COLO829 (cell line): ENCODE results near the gene ASB2.

Experiments
- DNase-seq: peaks from one replicate; pipeline ENCODE4 v3.0.0; 2012; ENCODE audit warnings: low spot score

Gene ASB2

GRCh38 chr14:93978735-93979134 lies 2.4 kb upstream of the ASB2 start:
- DNase-seq, result no peak

- DNase-seq, result no peak
Measured at GRCh38 chr14:93977790-93978581, 1.6 kb upstream of the ASB2 start.

GRCh38 chr14:93977171-93977570 lies 801 bp upstream of the ASB2 start:
- no peak for DNase-seq

- peak; percentile 88 for DNase-seq
Measured at GRCh38 chr14:93975791-93976476, 436 bp downstream of the ASB2 start.

GRCh38 chr14:93974833-93975232 lies 1.5 kb downstream of the ASB2 start:
- no peak for DNase-seq

- DNase-seq, result no peak
Measured at GRCh38 chr14:93974299-93974698, 2.1 kb downstream of the ASB2 start.

- DNase-seq, result no peak
Measured at GRCh38 chr14:93973607-93974006, 2.8 kb downstream of the ASB2 start.

- no peak for DNase-seq
Measured at GRCh38 chr14:93972618-93973205, 3.7 kb downstream of the ASB2 start.

- no peak for DNase-seq
Measured at GRCh38 chr14:93971635-93972027, 4.7 kb downstream of the ASB2 start.

- DNase-seq, result no peak
Measured at GRCh38 chr14:93970965-93971634, 5.3 kb downstream of the ASB2 start.

GRCh38 chr14:93970585-93970964 lies 5.8 kb downstream of the ASB2 start:
- DNase-seq, result no peak

- DNase-seq, result no peak
Measured at GRCh38 chr14:93969082-93969828, 7.1 kb downstream of the ASB2 start.

GRCh38 chr14:93967637-93968250 lies 8.6 kb downstream of the ASB2 start:
- DNase-seq, result no peak

- no peak for DNase-seq
Measured at GRCh38 chr14:93965946-93966474, 10.4 kb downstream of the ASB2 start.

GRCh38 chr14:93965287-93965821 lies 11.0 kb downstream of the ASB2 start:
- DNase-seq, result peak; percentile 82

- DNase-seq, result no peak
Measured at GRCh38 chr14:93964820-93965286, 11.5 kb downstream of the ASB2 start.

- no peak for DNase-seq
Measured at GRCh38 chr14:93964281-93964680, 12.1 kb downstream of the ASB2 start.

- DNase-seq, result no peak
Measured at GRCh38 chr14:93963692-93964091, 12.7 kb downstream of the ASB2 start.

GRCh38 chr14:93962701-93963601 lies 13.4 kb downstream of the ASB2 start:
- no peak for DNase-seq

- DNase-seq, result no peak
Measured at GRCh38 chr14:93961620-93962019, 14.8 kb downstream of the ASB2 start.
